ENCODE data around the gene INCA1.

Gene INCA1

GRCh38 chr17:4960279-4960922, 36.9 kb downstream of the INCA1 start:
- TF ChIP-seq EZH2phosphoT487 (IDR thresholded peaks at IDR 0.05; ENCODE audit: borderline replicate concordance, low read length) (no peak), CTCF (IDR thresholded peaks at IDR 0.05; ENCODE audit: low read depth, low read length, poor library complexity, severe bottlenecking) (no peak)
- no peak overlapping the region for H3K4me2 ChIP-seq (ENCODE audit: low read length)
- no peak overlapping the region for H3K4me3 ChIP-seq (ENCODE audit: low read length)
- H3K9me2 ChIP-seq (replicated peaks; ENCODE audit: control insufficient read depth, low read length): no peaks in the 10 kb centered on the region
- H3K9me3 ChIP-seq (ENCODE audit: control insufficient read depth, insufficient read depth, low read length): no peaks in the 10 kb centered on the region
- peaks cover 6% of the 10 kb centered on the region; the same call in 1 of the 2 replicates for H3F3A ChIP-seq (ENCODE audit: control insufficient read depth, insufficient read depth)
- peaks cover 4% of the 10 kb centered on the region for H3K79me2 ChIP-seq (ENCODE audit: control insufficient read depth, low read length)
- no peak overlapping the region for H3K27ac ChIP-seq (ENCODE audit: low read depth, low read length)
- H4K20me1 ChIP-seq (ENCODE audit: control insufficient read depth, insufficient read depth, low read depth, low read length): no peaks in the 10 kb centered on the region
- H3K36me3 ChIP-seq (ENCODE audit: control insufficient read depth, low read length): peaks cover 18% of the 10 kb centered on the region
- no peaks in the 10 kb centered on the region for H3K27me3 ChIP-seq (ENCODE audit: control insufficient read depth, low read length)
- no peaks in the 10 kb centered on the region for H3K4me1 ChIP-seq (ENCODE audit: control insufficient read depth, low read length)

- Histone ChIP-seq H3K9me2 (replicated peaks; ENCODE audit: control insufficient read depth, low read length) (no peaks in the 10 kb centered on the region), H3K4me3 (ENCODE audit: low read length) (no peak overlapping the region), H3K27ac (ENCODE audit: low read depth, low read length) (no peak overlapping the region), H3K4me2 (ENCODE audit: low read length) (no peak overlapping the region), H3K79me2 (ENCODE audit: control insufficient read depth, low read length) (no peaks in the 10 kb centered on the region), H3K4me1 (ENCODE audit: control insufficient read depth, low read length) (no peaks in the 10 kb centered on the region), H4K20me1 (ENCODE audit: control insufficient read depth, insufficient read depth, low read depth, low read length) (no peaks in the 10 kb centered on the region), H3K27me3 (ENCODE audit: control insufficient read depth, low read length) (no peaks in the 10 kb centered on the region), H3F3A (ENCODE audit: control insufficient read depth, insufficient read depth) (peaks cover 6% of the 10 kb centered on the region; the same call in 1 of the 2 replicates), H3K9me3 (ENCODE audit: control insufficient read depth, insufficient read depth, low read length) (no peaks in the 10 kb centered on the region), H3K36me3 (ENCODE audit: control insufficient read depth, low read length) (peaks cover 15% of the 10 kb centered on the region)
- TF ChIP-seq CTCF (IDR thresholded peaks at IDR 0.05; ENCODE audit: low read depth, low read length, poor library complexity, severe bottlenecking): no peak
- TF ChIP-seq EZH2phosphoT487 (IDR thresholded peaks at IDR 0.05; ENCODE audit: borderline replicate concordance, low read length): no peak
Measured at GRCh38 chr17:4959261-4959965, 37.9 kb downstream of the INCA1 start.

DNA sequence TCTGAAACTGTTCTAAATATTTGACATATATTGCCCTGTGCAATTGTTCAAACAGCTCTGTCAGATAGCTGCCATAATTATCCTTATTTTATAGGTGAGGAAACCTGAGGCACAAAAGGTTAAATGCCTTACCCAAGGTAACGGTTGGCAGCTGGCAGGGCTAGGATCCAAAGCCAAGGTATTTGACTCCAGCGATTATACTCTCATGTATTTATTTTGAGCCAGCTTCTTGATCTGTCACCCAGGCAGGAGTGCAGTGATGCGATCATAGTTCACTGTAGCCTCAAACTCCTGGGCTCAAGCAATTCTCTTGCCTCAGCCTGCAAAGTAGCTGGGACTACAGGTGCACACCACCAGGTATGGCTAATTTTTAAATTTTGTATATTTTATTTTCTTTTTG, 39.2 kb downstream of the INCA1 start:
- Histone ChIP-seq H3K4me2 (ENCODE audit: low read length) (no peak overlapping the region), H4K20me1 (ENCODE audit: control insufficient read depth, insufficient read depth, low read depth, low read length) (no peaks in the 10 kb centered on the region), H3K9me3 (ENCODE audit: control insufficient read depth, insufficient read depth, low read length) (no peaks in the 10 kb centered on the region), H3K27ac (ENCODE audit: low read depth, low read length) (no peak overlapping the region), H3K9me2 (replicated peaks; ENCODE audit: control insufficient read depth, low read length) (no peaks in the 10 kb centered on the region), H3K4me1 (ENCODE audit: control insufficient read depth, low read length) (no peaks in the 10 kb centered on the region), H3K4me3 (ENCODE audit: low read length) (no peak overlapping the region), H3F3A (ENCODE audit: control insufficient read depth, insufficient read depth) (peaks cover 6% of the 10 kb centered on the region; the same call in 1 of the 2 replicates), H3K36me3 (ENCODE audit: control insufficient read depth, low read length) (peaks cover 15% of the 10 kb centered on the region), H3K27me3 (ENCODE audit: control insufficient read depth, low read length) (no peaks in the 10 kb centered on the region), H3K79me2 (ENCODE audit: control insufficient read depth, low read length) (no peaks in the 10 kb centered on the region)
- TF ChIP-seq CTCF (IDR thresholded peaks at IDR 0.05; ENCODE audit: low read depth, low read length, poor library complexity, severe bottlenecking): no peak
- TF ChIP-seq EZH2phosphoT487 (IDR thresholded peaks at IDR 0.05; ENCODE audit: borderline replicate concordance, low read length): no peak
